GM23338 (cell line): ENCODE measurements around the gene OR8D2.

Experiments used
- CREB1 ChIP-seq: fragments of 250-450 bp; sonication (Bioruptor Pico); IDR thresholded peaks from 2 replicates; pipeline ENCODE4 v1.5.0; 2020; ENCODE audit warnings: low read depth, mild to moderate bottlenecking, moderate library complexity
- CTCF ChIP-seq, 2 experiments: fragments of 200-600 bp in 1 of 2; sonication (generic) in 1 of 2; conservative IDR thresholded peaks; 2 replicates each; pipeline versions ENCODE4 v1.5.1 to v1.6.1; 2016 to 2017; ENCODE audit warnings: antibody characterized with exemption in 2 of 2, low read depth in 2 of 2, mild to moderate bottlenecking in 2 of 2, moderate library complexity in 1 of 2
- ETS1 ChIP-seq: IDR thresholded peaks from 2 replicates; pipeline ENCODE4 v1.6.1; 2016; ENCODE audit warnings: antibody characterized with exemption
- EZH2 ChIP-seq: fragments of 200-600 bp; sonication (generic); IDR thresholded peaks from one replicate; pipeline ENCODE4 v1.8.0; 2017; ENCODE audit warnings: antibody characterized with exemption, mild to moderate bottlenecking, low read depth; ENCODE audit not compliant: unreplicated experiment
- EZH2phosphoT487 ChIP-seq: fragments of 200-600 bp; sonication (generic); IDR thresholded peaks from one replicate; pipeline ENCODE4 v1.8.1; 2018; ENCODE audit warnings: antibody characterized with exemption; ENCODE audit not compliant: unreplicated experiment
- JUNB ChIP-seq: IDR thresholded peaks from one replicate; pipeline ENCODE4 v1.6.1; 2016; ENCODE audit warnings: antibody characterized with exemption; ENCODE audit not compliant: unreplicated experiment
- NANOG ChIP-seq: IDR thresholded peaks from 2 replicates; pipeline ENCODE4 v1.6.1; 2016; ENCODE audit warnings: antibody characterized with exemption, borderline replicate concordance
- POLR2AphosphoS5 ChIP-seq: IDR thresholded peaks from 2 replicates; pipeline ENCODE4 v1.6.1; 2016; ENCODE audit warnings: antibody characterized with exemption, low read depth
- REST ChIP-seq: IDR thresholded peaks from one replicate; pipeline ENCODE4 v1.6.1; 2018; ENCODE audit warnings: antibody characterized with exemption; ENCODE audit not compliant: unreplicated experiment
- STAT1 ChIP-seq: IDR thresholded peaks from one replicate; pipeline ENCODE4 v1.6.1; 2016; ENCODE audit warnings: antibody characterized with exemption; ENCODE audit not compliant: unreplicated experiment
- ZNF114 ChIP-seq: fragments of 250-450 bp; sonication (Bioruptor Pico); IDR thresholded peaks from 2 replicates; pipeline ENCODE4 v1.5.0; 2020; ENCODE audit warnings: mild to moderate bottlenecking, moderate library complexity
- ZNF331 ChIP-seq: fragments of 250-450 bp; sonication (Bioruptor Pico); IDR thresholded peaks from 2 replicates; pipeline ENCODE4 v1.5.0; 2020; ENCODE audit warnings: low read depth, mild to moderate bottlenecking, moderate library complexity
- ZNF462 ChIP-seq: fragments of 250-450 bp; sonication (Bioruptor Pico); IDR thresholded peaks from 2 replicates; pipeline ENCODE4 v1.5.0; 2020; ENCODE audit warnings: mild to moderate bottlenecking, moderate library complexity

- TF ChIP-seq CTCF (conservative IDR thresholded peaks at IDR 0.05; ENCODE audit: low read depth in 2 of 2) (no peak), NANOG (no peak), JUNB (no peak), EZH2 (no peak), REST (no peak), POLR2AphosphoS5 (no peak), CREB1 (no peak), STAT1 (no peak), ZNF114 (no peak), EZH2phosphoT487 (no peak), ZNF462 (CRISPR knock-in tag) (no peak), ETS1 (no peak), ZNF331 (no peak)
These were observed at the start of gene OR8D2 for GRCh38 chr11:124320097-124320496.
